ENCODE measurements around the gene MSANTD3.
"Not testable (repeated sequence)": the region's sequence is repeated elsewhere in the genome, so short reads cannot be mapped to it uniquely, and the experiment has no call there.

Gene MSANTD3, protein sequence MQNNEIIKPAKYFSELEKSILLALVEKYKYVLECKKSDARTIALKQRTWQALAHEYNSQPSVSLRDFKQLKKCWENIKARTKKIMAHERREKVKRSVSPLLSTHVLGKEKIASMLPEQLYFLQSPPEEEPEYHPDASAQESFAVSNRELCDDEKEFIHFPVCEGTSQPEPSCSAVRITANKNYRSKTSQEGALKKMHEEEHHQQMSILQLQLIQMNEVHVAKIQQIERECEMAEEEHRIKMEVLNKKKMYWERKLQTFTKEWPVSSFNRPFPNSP

DNA sequence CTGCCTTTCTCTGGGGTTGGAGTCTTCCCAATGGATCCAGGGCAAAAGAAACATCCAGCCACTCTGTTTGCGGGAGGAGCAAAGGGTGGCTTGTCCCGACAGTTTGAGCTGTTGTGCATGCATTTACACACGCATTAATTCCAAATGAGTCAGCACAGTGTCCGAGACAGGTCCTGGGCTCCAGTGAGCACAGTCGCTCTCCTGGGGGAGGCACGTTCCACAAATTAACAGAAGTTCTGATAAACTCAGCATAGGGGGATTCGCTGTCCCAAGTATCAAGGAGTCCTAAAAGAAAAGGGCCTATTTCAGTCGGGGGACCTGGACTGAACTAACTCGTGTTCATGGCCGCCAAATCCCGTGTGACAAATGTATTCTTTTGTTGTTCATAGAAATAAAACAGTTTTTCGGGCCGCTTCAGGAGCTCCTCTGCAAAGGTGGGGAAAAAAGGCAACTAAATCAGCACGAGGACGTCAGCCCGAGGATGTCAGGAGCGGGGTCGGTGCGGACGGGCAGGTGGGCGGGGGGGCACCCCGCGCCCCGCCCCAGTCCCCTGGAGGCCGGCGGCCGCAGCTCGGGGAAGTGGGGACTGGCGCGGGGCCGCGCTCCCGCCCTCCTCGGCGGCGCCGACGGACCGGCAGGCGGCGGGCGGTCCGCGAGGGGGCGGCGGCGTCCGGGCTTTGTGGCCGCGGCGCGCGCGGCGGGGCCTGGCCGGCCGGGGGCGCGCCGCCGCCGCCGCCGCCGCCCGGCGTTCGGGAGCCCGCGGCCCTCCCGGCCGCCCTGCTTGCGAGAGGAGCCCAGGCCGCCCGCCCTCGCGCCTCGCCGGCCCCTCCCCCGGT is at the start of gene MSANTD3:
Gene MSANTD3, plus strand, starts transcription at position 614 of the 836 bp plus-strand sequence. CDS start 14,796 bp downstream, outside the sequence.
- DNase-seq = peak; percentile 37

DNA sequence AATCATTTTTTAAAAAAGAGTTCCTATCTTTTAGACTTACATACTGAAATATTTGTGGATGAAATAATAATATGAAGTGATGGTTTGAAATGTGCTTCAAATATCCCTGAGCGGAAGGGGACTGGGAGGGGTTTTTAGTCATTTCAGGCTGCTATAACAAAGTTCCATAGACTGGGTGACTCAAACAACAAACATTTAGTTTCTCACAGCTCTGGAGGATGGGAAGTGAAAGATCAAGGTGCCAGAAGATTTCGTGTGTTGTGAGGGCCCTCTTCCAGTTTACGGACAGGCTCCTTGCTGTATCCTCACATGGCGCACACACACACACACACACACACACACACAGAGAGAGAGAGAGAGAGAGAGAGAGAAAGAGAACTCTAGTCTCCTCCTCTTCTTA is 47.1 kb upstream of the MSANTD3 start:
- no peak for DNase-seq

DNA sequence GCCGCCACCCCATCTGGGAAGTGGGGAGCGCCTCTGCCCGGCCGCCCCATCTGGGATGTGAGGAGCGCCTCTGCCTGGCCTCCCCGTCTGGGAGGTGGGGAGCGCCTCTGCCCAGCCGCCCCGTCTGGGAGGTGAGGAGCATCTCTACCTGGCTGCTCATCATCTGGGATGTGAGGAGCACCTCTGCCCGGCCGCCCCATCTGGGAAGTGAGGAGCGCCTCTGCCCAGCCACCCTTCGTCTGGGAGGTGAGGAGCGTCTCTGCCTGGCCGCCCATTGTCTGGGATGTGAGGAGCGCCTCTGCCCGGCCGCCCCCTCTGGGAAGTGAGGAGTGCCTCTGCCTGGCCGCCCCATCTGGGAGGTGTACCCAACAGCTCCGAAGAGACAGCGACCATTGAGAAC is 34.0 kb upstream of the MSANTD3 start:
- not testable (repeated sequence) for DNase-seq

DNA sequence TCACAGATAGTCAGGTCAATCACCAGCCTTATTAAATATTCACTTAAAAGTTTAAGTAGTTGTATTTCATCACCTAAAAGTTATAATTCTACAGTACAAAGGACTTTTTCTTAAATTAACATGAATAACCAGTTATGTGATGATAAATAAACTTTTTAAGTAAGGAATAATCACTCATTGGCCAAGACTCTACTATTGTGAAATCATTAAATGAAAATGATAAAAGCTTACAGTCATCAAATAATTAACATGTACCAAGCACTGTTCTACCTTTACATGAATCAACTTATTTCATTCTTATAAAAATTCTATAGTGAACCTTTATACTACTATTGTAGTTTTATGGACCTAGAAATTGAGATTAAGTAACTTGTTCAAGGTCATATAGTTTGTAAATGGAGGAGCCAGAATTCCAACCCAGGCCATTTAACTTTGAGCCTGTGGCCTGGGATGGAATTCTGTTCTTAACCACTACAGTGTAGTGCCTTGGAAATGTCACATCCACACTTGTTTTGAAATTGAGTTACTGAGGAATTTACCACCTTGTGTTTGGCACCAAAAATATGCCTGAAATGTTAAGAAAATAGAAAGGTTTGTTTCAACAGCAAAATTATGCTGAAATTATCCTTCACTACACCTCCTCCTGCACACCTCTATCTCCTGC is 32.8 kb upstream of the MSANTD3 start:
- DNase-seq = no peak

DNA sequence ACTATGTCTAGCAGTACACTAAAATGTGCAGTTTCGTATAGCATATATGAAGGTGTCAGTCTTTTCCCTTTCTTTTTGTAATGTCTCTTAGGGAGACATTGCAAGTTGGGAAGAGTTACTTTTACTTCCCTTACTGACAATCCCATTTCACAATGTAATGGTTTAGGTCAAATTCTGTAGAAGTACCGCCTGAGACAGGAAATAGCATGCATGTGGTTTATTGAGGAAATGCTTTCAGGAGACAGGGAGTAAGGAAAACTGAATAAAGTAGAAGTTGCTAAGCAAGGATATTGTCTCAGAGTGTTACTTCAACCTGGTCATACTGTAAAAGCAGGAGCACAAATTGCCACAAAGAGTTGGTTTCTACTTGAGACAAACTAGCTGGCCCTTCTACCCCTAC is 32.1 kb upstream of the MSANTD3 start:
- DNase-seq = no peak

DNA sequence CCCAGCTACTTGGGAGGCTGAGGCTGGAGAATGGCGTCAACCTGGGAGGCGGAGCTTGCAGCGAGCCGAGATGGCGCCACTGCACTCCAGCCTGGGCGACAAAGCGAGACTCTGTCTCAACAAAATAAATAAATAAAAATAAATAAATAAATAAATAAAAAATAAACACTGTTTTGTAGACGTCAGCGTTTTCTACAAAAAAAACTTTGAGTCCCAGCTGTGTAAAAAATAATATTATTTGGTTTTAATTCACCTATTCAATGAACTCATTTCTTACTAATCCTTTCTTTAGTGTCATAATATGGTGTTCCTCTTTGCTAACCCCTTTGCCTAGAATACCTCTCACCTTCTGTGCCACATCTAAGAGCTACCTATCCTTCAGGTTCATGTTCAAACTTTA is 30.2 kb upstream of the MSANTD3 start:
- no peak for DNase-seq

DNA sequence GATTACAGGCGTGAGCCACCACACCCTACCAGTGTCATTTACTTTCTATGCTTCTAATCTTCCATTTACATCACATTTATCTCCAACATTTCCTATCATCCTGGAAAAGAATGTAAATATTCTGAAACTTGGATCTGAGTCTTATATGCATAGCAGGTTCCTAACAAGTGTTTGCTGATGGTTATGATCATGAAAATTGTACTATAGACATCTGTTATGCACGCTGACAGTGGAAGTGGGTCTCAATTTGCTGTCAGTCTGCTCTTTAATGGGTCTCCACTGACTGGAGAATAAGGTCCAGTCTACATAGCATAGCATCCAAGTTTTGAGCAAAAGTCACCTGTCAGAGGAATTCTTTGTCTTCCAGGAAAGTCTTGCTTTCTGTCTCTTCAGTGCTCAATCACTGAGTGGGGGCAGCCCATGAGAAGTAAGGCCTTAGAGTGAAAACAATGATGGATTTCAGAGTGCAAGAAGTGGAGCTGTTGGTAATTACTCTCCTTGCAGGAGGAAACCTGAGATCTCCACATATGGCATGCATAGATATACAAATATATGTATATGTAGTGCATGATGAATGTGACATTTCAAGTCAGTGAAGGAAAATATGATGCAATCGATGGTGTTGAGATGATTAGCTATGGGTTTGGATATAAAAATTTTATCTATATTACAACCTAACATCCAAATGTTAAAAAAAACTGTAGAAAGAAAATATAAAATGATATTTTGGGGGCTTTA is 29.2 kb upstream of the MSANTD3 start:
- DNase-seq = no peak

DNA sequence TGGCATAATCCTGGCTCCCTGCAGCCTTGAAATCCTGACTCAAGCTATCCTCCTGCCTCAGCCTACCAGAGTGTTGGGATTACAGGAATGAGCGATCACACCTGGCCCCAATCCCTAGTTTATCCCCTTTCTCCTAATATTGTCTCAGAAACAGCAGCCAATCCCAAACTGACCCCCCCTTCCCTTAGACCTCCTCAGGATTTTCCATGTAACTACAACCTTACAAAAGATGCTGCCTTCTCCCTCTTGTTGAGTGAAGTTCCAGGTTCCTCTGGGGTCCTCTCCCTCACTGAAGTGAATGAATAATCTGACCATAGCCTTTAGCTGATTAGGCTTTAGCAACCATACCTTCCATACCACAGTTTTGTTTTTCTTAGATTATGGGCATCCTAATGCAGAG is 25.9 kb upstream of the MSANTD3 start:
- no peak for DNase-seq

DNA sequence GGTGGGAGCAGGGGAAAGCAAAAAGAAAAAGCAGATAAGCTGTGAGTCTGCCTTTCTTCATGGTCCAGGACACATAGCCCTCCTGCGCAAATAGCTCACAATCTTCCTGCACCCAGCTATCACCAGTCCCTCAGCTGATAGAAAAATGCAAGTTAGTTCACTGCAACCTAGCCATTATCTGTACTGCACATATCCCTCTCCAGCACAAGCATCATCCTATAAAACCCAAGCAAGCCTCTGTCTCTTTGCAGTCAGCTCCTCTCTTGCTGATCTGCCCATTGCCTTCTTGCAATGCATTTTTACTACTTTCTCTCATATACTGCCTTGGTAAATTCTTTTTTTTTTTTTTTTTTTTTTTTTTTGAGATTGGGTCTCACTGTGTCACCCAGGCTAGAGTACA is 20.0 kb upstream of the MSANTD3 start:
- no peak for DNase-seq

DNA sequence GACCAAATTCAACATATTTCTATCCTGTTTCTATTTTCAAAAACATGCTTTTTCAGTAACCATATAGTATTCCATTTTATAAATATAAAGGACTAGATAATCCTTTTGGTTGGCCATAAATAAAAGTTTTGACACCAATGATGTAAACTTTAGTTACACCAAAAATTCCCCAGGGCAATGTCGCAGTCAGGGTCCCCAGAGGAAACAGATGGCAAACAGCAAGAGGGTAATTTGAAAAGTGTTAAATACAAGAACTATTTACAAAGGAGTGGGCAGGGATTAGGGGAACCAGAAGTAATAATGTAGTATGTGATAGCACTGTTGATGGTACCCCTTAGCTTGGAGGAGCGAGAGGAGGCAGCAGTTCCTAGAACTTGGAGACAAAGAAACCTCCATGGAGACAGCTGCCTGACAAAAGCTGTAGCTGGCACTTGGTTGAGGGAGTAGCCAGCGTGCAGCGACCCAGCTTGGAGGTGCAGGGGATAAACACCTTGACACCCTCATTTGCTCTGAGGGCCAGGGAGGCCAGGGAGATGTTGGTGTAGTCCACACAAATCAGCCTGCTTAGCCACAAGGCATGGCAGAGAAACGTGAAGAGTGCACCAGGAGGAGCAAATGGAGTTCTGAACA is 18.3 kb upstream of the MSANTD3 start:
- DNase-seq = no peak

DNA sequence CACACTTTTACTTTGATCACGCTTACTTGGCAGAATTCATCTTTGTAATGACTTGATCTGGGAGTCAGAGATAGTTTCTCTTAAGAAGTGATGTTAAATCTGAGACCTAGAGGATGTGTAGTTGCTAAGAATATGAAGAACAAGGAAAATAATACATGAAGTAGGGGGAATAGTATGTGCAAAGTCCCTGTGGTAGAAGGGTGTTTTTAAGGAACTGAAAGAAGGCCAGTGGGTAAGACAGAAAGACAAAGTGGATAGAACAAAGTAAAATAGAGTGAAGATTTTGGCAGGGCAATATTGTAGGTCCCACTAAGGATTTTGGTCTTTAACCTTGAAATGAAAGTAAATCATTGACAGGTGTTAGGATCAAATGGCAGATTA is 17.8 kb upstream of the MSANTD3 start:
- DNase-seq = no peak

DNA sequence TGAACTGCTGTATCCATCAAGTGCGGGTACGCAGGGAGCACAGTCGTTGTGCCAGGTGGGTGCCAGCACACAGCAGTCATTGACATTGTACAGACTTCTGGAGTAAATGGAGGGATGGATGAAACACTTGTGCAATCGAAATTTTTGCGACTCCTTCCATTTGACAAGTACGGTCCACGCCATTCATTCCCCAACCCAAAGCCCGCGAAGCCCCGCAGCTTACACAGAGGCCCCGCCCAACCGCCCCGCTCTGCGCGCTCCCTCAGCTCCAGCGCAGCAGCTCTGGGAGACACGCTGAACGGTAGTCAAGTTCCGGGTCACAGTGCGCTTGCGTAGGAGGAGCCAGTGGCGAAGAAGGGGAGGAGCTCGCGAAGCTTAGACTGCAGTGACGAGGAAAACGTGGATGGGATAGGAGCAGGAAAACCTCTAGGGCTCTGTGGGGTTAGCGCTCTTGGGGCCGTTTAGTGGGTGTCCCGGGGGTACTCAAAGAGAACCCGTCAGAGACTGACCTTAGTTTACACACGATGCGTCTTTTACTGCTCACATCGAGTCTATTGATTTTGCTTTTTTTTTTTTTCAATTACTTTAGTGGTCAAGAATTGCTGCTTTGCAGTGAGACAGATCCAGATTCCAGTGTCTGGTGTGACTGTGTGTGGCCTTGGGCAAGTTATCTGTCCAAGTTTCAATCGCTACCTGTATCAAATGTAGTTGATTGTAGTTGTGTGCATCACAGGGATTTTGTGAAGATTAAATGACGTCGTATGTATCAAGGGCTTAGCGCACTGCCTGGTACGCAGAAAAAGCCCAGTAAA is 15.3 kb upstream of the MSANTD3 start:
- DNase-seq = peak; percentile 91

DNA sequence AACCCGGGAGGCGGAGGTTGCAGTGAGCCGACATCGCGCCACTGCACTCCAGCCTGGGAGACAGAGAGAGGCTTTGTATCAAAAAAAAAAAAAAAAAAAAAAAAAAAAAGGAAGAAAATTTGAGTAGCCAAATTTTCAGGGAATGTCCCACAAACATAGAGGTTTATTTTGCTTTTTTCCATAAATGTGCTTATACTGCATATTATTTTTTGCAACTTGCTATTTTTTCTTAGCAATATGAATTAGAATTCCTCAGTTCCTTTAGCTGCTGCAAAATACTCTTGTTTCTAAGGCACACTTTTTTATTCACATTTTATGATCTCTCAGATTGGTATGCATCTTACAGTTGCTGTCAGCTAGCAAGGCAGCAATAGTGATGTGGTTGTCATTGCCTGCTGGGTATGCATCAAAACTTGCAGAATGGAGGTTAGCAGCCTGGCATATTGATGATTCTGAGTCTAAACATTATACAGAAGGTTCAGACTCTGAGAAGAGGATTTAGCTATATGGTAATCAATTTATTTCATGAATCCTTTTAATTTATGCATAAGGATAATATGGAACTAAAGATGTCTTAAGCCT is 13.0 kb upstream of the MSANTD3 start:
- no peak for DNase-seq

DNA sequence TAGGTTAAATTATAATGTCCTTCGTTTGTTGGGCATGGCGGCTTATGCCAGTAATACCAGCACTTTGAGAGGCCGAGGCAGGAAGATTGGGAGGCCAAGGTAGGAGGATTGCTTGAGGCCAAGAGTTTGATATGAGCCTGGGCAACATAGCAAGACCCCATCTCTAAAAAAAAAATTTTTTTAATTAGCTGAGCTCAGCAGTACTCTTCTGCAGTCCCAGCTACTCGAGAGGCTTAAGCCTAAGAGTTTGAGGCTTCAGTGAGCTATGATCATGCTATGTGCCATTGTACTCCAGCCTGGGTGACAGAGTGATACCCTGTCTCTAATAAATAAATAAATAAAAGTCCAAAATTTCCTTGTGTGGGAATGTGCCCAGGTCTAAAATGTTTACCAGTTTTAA is 9.1 kb upstream of the MSANTD3 start:
- no peak for DNase-seq

DNA sequence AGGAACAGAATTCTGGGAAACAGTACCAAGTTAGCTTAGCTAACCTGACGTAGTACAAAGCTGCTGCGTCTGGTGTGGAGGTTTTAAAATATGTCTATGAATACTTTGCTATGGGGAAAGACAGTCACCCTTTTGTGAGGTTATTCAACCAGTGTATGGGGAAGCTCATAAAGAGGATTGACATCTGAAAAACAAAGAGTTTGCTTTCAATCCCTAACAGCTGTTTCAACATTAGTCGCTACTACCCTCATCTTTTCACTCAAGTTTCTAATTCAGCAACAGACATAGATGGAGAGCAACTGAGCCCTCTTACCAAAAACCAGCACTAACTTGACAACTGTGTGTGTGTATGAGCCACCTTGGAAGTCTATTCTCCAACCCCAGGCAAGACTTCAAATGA is 7.8 kb upstream of the MSANTD3 start:
- no peak for DNase-seq

DNA sequence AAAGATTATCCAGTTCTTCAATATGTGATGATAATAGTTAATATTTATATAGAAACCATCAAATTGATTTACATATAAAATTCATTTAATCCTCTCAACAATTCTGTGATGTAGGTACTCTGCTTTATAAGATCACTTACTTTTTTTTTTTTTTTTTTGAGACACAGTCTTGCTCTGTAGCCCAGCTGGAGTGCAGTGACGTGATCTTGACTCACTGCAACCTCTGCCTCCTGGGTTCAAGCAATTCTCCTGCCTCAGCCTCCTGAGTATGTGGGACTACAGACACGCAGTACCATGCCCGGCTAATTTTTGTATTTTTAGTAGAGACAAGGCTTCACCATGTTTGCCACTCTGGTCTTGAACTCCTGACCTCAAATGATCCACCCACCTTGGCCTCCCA is 5.8 kb upstream of the MSANTD3 start:
- not testable (repeated sequence) for DNase-seq

DNA sequence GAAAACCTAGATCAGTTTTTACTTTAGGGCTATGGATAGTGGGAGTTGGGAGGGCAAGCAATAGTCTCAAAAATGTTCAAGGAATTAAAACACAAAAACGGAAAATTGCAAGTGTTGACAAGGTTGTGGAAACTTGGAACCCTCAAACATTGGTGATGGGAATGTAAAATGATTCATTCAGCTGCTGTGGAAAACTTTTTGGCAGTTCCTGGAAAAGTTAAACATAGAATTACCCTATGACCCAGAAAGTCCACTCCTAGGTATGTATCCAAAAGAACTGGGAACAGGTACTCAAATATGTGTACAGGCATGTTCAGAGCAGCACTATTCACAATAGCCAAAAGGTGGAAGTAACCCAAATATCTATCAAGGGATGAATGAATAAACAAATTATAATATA is 1.2 kb upstream of the MSANTD3 start:
- no peak for DNase-seq

DNA sequence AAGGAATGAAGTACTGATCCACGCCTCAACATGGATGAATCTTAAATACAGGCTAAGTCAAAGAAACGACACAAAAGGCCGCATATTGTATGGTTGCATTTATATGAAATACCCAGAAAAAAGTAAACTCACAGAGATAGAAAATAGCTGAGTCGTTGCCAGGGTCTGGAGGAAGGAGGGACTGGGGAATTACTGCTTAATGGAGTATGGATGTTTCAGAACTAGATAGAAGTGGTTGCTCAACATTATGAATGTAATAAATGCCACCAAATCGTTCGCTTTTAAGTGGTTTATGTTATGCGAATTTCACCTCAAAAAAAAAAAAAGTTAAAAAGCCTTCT is 784 bp upstream of the MSANTD3 start:
- DNase-seq = no peak

DNA sequence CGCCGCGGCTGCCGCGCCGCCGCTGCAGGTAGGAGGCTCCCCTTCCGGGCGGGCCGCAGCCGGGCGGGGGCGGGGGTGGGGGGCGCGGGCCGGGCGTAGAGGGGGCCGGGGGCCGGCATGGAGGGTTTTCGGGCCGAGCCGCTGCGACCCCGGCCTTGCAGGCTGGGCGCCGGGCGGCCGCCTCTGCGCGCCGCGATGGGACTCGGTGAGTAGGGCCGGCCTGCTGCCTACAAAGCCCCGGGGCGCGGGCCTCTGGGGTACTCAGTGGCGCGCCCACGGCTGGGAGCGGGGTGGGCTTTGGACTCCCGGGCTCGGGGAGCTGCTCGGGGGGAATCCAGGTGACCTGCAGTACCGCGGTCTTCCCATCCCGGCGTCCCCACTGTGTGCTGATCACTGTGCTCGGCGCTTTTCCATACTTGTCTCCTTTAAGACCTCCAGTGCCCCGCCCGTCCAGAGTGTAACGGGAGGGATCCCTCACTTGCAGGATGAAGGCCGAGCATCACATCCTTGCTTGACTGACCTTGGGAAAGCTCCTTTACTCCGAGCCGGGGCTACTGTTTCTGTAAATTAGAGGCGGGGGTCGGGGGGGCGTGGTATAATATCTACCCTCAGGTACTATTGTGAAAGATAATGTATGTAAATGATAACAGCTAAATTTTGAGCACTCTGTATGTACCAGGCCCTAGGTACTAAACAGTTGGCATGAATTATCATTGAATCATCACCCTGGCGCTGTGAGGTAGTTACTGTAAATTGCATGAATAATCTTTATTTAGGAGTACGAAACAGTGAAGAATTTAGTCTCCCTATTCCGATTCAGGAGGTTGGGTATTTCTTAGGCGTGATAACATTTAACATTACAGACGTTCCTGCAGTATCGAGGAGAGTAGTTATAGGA is 672 bp downstream of the MSANTD3 start:
- peak; percentile 22 for DNase-seq

DNA sequence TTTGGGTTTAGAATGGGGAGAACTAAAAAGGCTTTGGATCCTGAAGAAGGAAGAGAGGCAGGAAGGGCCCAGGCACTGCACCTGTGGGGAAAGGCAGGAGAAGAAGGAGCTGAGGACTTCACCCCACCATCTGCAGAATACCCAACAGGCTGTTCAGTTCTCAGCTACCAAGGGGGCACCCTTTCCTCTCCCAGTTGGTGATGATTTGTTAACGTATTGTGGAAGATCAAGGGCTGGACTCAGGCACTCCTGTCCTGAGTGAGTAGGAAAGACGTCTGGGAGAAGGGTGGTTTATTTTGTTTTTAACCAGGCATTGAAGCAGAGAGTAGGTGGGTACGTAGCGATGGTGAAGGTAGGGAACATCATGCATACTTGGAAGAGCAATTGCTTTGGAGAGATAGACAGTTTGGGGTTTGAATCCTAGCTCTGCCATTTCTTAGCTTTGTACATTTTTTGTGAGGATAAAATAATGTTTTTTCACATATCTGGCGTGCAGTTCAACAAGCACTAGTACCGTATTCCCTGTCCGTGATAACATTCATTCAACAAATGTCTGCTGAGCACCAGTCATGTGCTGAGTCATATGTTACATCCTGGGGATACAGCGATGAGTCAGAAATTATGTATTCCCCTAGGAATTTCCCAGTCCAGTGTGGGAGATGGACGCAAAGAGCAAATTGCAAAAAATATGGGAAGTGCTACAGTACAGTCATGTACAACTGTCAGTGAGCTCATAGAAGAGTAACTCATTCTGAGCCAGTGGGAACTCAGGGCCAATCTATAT is 2.1 kb downstream of the MSANTD3 start:
- no peak for DNase-seq
